IPS-18a (cell line): ENCODE data around the gene ADGRG1.

Experiments
- H3K27ac ChIP-seq: one replicate; pipeline ENCODE4 v1.5.1; 2013; ENCODE audit warnings: low read length
- H3K27me3 ChIP-seq: one replicate; pipeline ENCODE4 v1.6.1; 2013; ENCODE audit warnings: mild to moderate bottlenecking, low read length; ENCODE audit not compliant: control insufficient read depth, insufficient read depth
- H3K36me3 ChIP-seq: one replicate; pipeline ENCODE4 v1.6.1; 2013; ENCODE audit warnings: low read depth, low read length; ENCODE audit not compliant: control insufficient read depth
- H3K4me1 ChIP-seq: one replicate; pipeline ENCODE4 v1.6.1; 2013; ENCODE audit warnings: low read depth, low read length; ENCODE audit not compliant: control insufficient read depth
- H3K4me3 ChIP-seq: one replicate; pipeline ENCODE4 v1.5.1; 2013; ENCODE audit warnings: low read length
- H3K9ac ChIP-seq: one replicate; pipeline ENCODE4 v1.6.1; 2013; ENCODE audit warnings: mild to moderate bottlenecking, low read length, moderate library complexity
- H3K9me3 ChIP-seq: one replicate; pipeline ENCODE4 v1.6.1; 2013; ENCODE audit warnings: low read depth, low read length; ENCODE audit not compliant: control insufficient read depth

The ADGRG1 gene

GRCh38 chr16:57648581-57649442 lies 20.4 kb downstream of the ADGRG1 start:
- Histone ChIP-seq H3K4me1 (no peaks in the 10 kb centered on the region), H3K27me3 (no peaks in the 10 kb centered on the region), H3K4me3 (no peak overlapping the region), H3K9ac (no peak overlapping the region), H3K27ac (no peak overlapping the region), H3K36me3 (no peaks in the 10 kb centered on the region), H3K9me3 (no peaks in the 10 kb centered on the region)

GRCh38 chr16:57649443-57649751 lies 21.0 kb downstream of the ADGRG1 start:
- H3K27me3 ChIP-seq = no peaks in the 10 kb centered on the region
- no peak overlapping the region for H3K9ac ChIP-seq
- H3K9me3 ChIP-seq = no peaks in the 10 kb centered on the region
- H3K4me3 ChIP-seq = no peak overlapping the region
- H3K4me1 ChIP-seq = no peaks in the 10 kb centered on the region
- H3K27ac ChIP-seq = no peak overlapping the region
- no peaks in the 10 kb centered on the region for H3K36me3 ChIP-seq

GRCh38 chr16:57649846-57650245 lies 21.4 kb downstream of the ADGRG1 start:
- Histone ChIP-seq H3K27ac (no peak overlapping the region), H3K9ac (no peak overlapping the region), H3K4me1 (no peaks in the 10 kb centered on the region)

GRCh38 chr16:57651344-57652333 lies 23.2 kb downstream of the ADGRG1 start:
- no peaks in the 10 kb centered on the region for H3K4me1 ChIP-seq

More at GRCh38 chr16:57649846-57650245, 21.4 kb downstream of the ADGRG1 start:
- no peak overlapping the region for H3K4me3 ChIP-seq
- H3K36me3 ChIP-seq = no peaks in the 10 kb centered on the region
- H3K27me3 ChIP-seq = no peaks in the 10 kb centered on the region
- no peaks in the 10 kb centered on the region for H3K9me3 ChIP-seq

GRCh38 chr16:57652695-57653471 lies 24.5 kb downstream of the ADGRG1 start:
- Histone ChIP-seq H3K27me3 (no peaks in the 10 kb centered on the region), H3K4me1 (no peaks in the 10 kb centered on the region), H3K27ac (no peak overlapping the region), H3K36me3 (no peaks in the 10 kb centered on the region), H3K9ac (no peak overlapping the region), H3K4me3 (no peak overlapping the region), H3K9me3 (no peaks in the 10 kb centered on the region)

More at GRCh38 chr16:57651344-57652333, 23.2 kb downstream of the ADGRG1 start:
- H3K36me3 ChIP-seq = no peaks in the 10 kb centered on the region
- H3K9ac ChIP-seq = no peak overlapping the region
- no peaks in the 10 kb centered on the region for H3K9me3 ChIP-seq
- no peaks in the 10 kb centered on the region for H3K27me3 ChIP-seq
- no peak overlapping the region for H3K27ac ChIP-seq
- H3K4me3 ChIP-seq = no peak overlapping the region

GRCh38 chr16:57653936-57654335 lies 25.5 kb downstream of the ADGRG1 start:
- Histone ChIP-seq H3K27me3 (no peaks in the 10 kb centered on the region), H3K36me3 (no peaks in the 10 kb centered on the region), H3K9ac (no peak overlapping the region), H3K4me3 (no peak overlapping the region), H3K27ac (no peak overlapping the region), H3K9me3 (no peaks in the 10 kb centered on the region), H3K4me1 (no peaks in the 10 kb centered on the region)

- Histone ChIP-seq H3K36me3 (no peaks in the 10 kb centered on the region), H3K9me3 (no peaks in the 10 kb centered on the region), H3K9ac (no peak overlapping the region), H3K27me3 (no peaks in the 10 kb centered on the region), H3K27ac (no peak overlapping the region), H3K4me3 (no peak overlapping the region), H3K4me1 (no peaks in the 10 kb centered on the region)
Observed at GRCh38 chr16:57656342-57656955, 28.0 kb downstream of the ADGRG1 start.

- H3K27me3 ChIP-seq = no peaks in the 10 kb centered on the region
- no peaks in the 10 kb centered on the region for H3K9me3 ChIP-seq
- H3K4me1 ChIP-seq = no peaks in the 10 kb centered on the region
- no peak overlapping the region for H3K4me3 ChIP-seq
- H3K36me3 ChIP-seq = no peaks in the 10 kb centered on the region
- no peak overlapping the region for H3K27ac ChIP-seq
- H3K9ac ChIP-seq = no peak overlapping the region
Observed at GRCh38 chr16:57657228-57657627, 28.8 kb downstream of the ADGRG1 start.

- H3K36me3 ChIP-seq = no peaks in the 10 kb centered on the region
- no peak overlapping the region for H3K27ac ChIP-seq
- H3K27me3 ChIP-seq = no peaks in the 10 kb centered on the region
- no peaks in the 10 kb centered on the region for H3K9me3 ChIP-seq
- H3K4me1 ChIP-seq = no peaks in the 10 kb centered on the region
- no peak overlapping the region for H3K4me3 ChIP-seq
- no peak overlapping the region for H3K9ac ChIP-seq
Observed at GRCh38 chr16:57658130-57658877, 29.9 kb downstream of the ADGRG1 start.

GRCh38 chr16:57658878-57659674 lies 30.6 kb downstream of the ADGRG1 start:
- Histone ChIP-seq H3K4me3 (no peak overlapping the region), H3K9me3 (no peaks in the 10 kb centered on the region), H3K36me3 (no peaks in the 10 kb centered on the region), H3K4me1 (no peaks in the 10 kb centered on the region), H3K9ac (no peak overlapping the region), H3K27ac (no peak overlapping the region), H3K27me3 (no peaks in the 10 kb centered on the region)
